Body of pancreas (tissue), 4 donors: ENCODE data around the gene ZBTB20. TPM values are rescaled to one million over a fixed set of nuclear protein-coding genes. Genes with fewer than 3 reads are reported as not detected.

Experiments used
- ATAC-seq: fragments of 150-250 bp; one replicate; pipeline ENCODE4 v1.9.1; 2016
- DNase-seq, 4 donors: peaks; one replicate each; pipeline ENCODE4 v3.0.0-alpha.2; 2019
- H3K27ac ChIP-seq, 4 donors: fragments of 200-600 bp; sonication (generic); 1 replicate in 3 of 4; 2 replicates in 1 of 4; pipeline versions ENCODE4 v1.5.1 to v1.6.1; 2016 to 2019; ENCODE audit warnings: mild to moderate bottlenecking in 1 of 4, mixed read lengths in 1 of 4, moderate library complexity in 1 of 4
- H3K27me3 ChIP-seq, 2 donors: fragments of 200-600 bp; sonication (generic); one replicate each; pipeline ENCODE4 v1.6.0; 2016; ENCODE audit warnings: mild to moderate bottlenecking in 1 of 2
- H3K36me3 ChIP-seq, 2 donors: fragments of 200-600 bp; sonication (generic); replicated peaks in 1 of 2; 2 replicates each; pipeline ENCODE4 v1.5.1; 2016; ENCODE audit warnings: low read depth in 2 of 2; ENCODE audit not compliant: insufficient read depth in 1 of 2
- H3K4me1 ChIP-seq: fragments of 200-600 bp; sonication (generic); one replicate; pipeline ENCODE4 v1.6.0; 2016
- H3K4me3 ChIP-seq, 2 donors: fragments of 200-600 bp; sonication (generic); 1 replicate in 1 of 2; 2 replicates in 1 of 2; pipeline ENCODE4 v1.5.1; 2016 to 2019
- H3K9me3 ChIP-seq, 3 donors: fragments of 200-600 bp; sonication (generic); 1 replicate in 2 of 3; 2 replicates in 1 of 3; pipeline ENCODE4 v1.5.1; 2016
- POLR2A ChIP-seq, 3 donors: fragments of 450-650 bp; IDR thresholded peaks; one replicate each; pipeline ENCODE4 v1.6.1; 2016; ENCODE audit warnings: antibody characterized with exemption in 3 of 3, mild to moderate bottlenecking in 2 of 3
- WGBS, 2 donors: methylation state at CpG; one replicate each; pipeline ENCODE4 v1.1.5; 2017; 5-methylcytosine and 5-hydroxymethylcytosine counted together
- intact Hi-C: fragments of 100-400 bp; cut with DNase I; formaldehyde crosslinking; loops from one replicate; pipeline ENCODE4 v1.15.1; 2023
- total RNA-seq, 2 donors: library from RNA; depleted of rRNA; stranded (reverse); fragments of >200 nt; gene quantifications; one replicate each; pipeline ENCODE4 v1.1.0, GENCODE V29; 2016
- TF ChIP-seq, protein P1 (sequence below), 7 experiments: fragments of 450-650 bp in 4 of 7; fragments of 200-600 bp in 3 of 7; sonication (generic) in 3 of 7; IDR thresholded peaks; one replicate each; pipeline ENCODE4 v1.5.1; 2016 to 2019; ENCODE audit warnings: antibody characterized with exemption in 7 of 7

Gene ZBTB20
- total RNA-seq, 2 donors from 2014 or later: 48.3 to 77.1 TPM

DNA sequence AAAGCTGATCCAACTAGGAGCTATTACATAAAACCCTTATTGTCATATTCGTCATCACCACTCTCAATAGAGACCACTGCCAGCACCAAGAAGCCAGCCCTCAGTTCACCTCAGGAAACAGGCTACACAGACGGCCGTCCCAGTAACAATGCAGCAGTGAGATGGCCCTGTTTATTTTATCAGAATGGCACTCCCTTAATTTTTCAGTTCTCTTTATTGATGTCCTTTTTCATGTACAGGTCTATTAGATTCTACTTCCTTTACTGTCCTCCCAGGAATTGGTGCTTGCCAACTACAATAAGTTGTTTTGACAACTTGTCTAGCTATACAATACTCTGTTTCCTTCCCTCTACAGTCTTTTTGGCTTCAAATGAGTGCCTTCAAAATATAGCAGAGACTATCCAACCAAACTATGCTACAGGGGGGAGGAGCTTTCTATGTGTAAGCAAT is 272.5 kb downstream of the ZBTB20 start:
- Histone ChIP-seq H3K9me3 (no peaks in the 10 kb centered on the region), H3K36me3 (no peaks in the 10 kb centered on the region), H3K4me3 (no peak overlapping the region), H3K27ac (peak overlapping the region in 3 of 4 donors; percentile 32 to 63 (median 42)), H3K4me1 (peaks cover 81% of the 10 kb centered on the region), H3K27me3 (no peaks in the 10 kb centered on the region)
- 15% methylated on average over 3 of the region's 3 CpGs for WGBS, 2 donors
- TF ChIP-seq, protein P1, sequence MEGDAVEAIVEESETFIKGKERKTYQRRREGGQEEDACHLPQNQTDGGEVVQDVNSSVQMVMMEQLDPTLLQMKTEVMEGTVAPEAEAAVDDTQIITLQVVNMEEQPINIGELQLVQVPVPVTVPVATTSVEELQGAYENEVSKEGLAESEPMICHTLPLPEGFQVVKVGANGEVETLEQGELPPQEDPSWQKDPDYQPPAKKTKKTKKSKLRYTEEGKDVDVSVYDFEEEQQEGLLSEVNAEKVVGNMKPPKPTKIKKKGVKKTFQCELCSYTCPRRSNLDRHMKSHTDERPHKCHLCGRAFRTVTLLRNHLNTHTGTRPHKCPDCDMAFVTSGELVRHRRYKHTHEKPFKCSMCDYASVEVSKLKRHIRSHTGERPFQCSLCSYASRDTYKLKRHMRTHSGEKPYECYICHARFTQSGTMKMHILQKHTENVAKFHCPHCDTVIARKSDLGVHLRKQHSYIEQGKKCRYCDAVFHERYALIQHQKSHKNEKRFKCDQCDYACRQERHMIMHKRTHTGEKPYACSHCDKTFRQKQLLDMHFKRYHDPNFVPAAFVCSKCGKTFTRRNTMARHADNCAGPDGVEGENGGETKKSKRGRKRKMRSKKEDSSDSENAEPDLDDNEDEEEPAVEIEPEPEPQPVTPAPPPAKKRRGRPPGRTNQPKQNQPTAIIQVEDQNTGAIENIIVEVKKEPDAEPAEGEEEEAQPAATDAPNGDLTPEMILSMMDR (IDR thresholded peaks at IDR 0.05): no peak
- no peak for TF ChIP-seq POLR2A (IDR thresholded peaks at IDR 0.05)
- DNase-seq: peak in 1 of 4 donors; percentile 29
- intact Hi-C loops: no loop called here
- ATAC-seq: peak; percentile 47

DNA sequence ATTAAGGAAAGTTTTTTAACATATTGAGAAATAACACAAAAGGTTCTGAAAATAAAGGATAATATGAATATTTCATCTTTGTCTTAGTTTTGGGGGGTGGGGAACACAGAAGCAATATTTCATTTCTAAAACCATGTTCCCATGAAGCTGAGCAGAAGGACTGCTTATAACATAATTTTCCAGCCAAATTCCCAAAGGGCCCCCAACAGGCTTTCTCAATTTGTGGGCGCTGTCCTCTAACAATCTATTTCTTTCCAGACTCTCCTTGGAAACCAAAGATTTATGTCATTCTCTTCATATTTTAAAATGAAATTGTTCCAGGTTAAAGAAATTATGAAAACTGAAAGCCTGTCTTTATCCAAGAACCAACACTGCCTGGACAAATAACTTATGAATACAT is 273.5 kb downstream of the ZBTB20 start:
- H3K27ac ChIP-seq: peak overlapping the region in 2 of 4 donors; percentile 32 to 63
- no peak for ATAC-seq

DNA sequence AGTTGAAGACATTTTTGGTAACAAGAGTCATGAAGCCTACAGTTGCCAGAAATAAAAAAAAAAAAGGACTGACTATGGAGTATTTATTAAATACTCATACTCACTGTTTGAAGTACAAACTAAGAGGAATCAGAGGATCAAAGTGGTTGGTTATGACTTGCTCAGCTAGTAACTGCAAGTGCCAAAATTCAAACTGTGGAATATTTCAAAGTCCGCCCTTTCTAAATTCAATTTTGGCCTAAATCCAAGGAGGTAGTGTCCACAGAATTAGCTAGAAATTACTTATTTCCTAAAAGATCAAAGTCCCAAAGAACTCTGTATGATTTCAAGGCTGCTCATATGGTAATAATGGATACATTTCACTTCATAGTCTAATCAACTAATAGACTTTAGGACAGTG is 274.5 kb downstream of the ZBTB20 start:
- 28 to 39% methylated on average over 1 of the region's 1 CpG for WGBS, 2 donors
- ATAC-seq: peak; percentile 19
- H3K9me3 ChIP-seq: no peaks in the 10 kb centered on the region
- H3K4me1 ChIP-seq: peaks cover 74% of the 10 kb centered on the region
- intact Hi-C loops: no loop called here
- no peaks in the 10 kb centered on the region for H3K36me3 ChIP-seq
- peak overlapping the region in 3 of 4 donors; percentile 38 to 63 (median 44) for H3K27ac ChIP-seq
- DNase-seq: no peak
- TF ChIP-seq, protein P1 (IDR thresholded peaks at IDR 0.05): no peak
- TF ChIP-seq POLR2A (IDR thresholded peaks at IDR 0.05): no peak
- no peaks in the 10 kb centered on the region for H3K27me3 ChIP-seq
- no peak overlapping the region for H3K4me3 ChIP-seq

More for the DNA sequence above, 273.5 kb downstream of the ZBTB20 start:
- no peak for DNase-seq
- TF ChIP-seq, protein P1 (IDR thresholded peaks at IDR 0.05): no peak
- TF ChIP-seq POLR2A (IDR thresholded peaks at IDR 0.05): no peak
- peaks cover 81% of the 10 kb centered on the region for H3K4me1 ChIP-seq
- H3K9me3 ChIP-seq: no peaks in the 10 kb centered on the region
- H3K4me3 ChIP-seq: no peak overlapping the region
- WGBS, 2 donors: 92 to 93% methylated on average over 1 of the region's 1 CpG
- H3K36me3 ChIP-seq: no peaks in the 10 kb centered on the region
- no peaks in the 10 kb centered on the region for H3K27me3 ChIP-seq
- intact Hi-C loops: no loop called here

DNA sequence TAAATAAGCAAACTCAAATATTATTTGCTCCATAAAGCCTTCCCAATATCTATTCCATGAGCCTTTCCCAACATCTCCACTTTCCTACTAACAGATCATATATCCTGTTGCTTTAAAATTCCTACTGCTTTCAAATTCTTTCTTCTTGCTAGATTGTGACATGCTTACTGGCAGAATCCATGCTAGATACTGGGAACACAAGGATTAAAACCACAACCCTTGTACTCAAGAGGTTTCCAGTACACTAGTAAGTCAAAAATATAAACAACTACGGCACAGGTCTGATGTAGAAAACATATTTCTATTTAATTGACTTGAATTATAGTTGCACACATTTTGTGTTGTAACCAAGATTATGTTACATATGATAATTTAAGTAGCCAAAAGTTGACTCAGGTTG is 275.0 kb downstream of the ZBTB20 start:
- WGBS, 2 donors: 44 to 56% methylated on average over 1 of the region's 1 CpG
- TF ChIP-seq, protein P1 (IDR thresholded peaks at IDR 0.05): no peak
- no peak for TF ChIP-seq POLR2A (IDR thresholded peaks at IDR 0.05)
- Histone ChIP-seq H3K36me3 (no peaks in the 10 kb centered on the region), H3K4me3 (no peak overlapping the region), H3K9me3 (no peaks in the 10 kb centered on the region), H3K27ac (peak overlapping the region in 3 of 4 donors; percentile 38 to 63 (median 44)), H3K4me1 (peaks cover 76% of the 10 kb centered on the region), H3K27me3 (no peaks in the 10 kb centered on the region)
- intact Hi-C loops: no loop called here
- no peak for ATAC-seq
- DNase-seq: no peak

DNA sequence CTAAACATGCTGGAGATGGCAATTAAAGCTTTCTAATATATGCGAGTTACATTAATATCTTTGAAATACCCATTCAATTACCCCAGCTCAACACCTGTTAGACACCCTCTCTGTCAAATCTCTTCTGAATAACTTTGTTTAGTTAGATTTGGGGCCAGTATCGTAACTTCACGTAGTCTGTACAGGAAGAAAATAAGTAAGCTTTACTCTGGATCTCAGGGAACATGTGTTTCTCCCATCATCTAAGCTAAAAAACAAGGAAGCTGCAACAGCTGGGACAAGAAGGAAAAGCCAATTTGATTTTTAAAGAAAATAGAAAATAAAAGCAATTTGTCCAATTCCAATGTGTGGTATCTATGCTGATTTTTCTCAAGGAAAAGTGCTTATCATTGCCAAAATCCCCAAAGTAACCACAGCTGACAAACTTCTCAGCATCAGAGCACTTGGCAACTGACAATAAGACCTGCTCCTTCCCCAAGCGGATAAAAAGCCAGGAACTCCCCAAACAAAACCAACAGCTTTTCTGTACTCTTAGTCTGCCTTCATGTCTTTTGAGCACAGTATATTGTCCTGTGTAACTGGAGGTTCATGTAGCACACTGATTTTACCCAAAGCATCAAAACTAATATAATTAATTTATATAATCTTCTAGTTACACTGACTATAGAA is 279.1 kb downstream of the ZBTB20 start:
- WGBS, 2 donors: 37 to 43% methylated on average over 4 of the region's 4 CpGs
- Histone ChIP-seq H3K27ac (peak overlapping the region; percentile 69 to 87 (median 76)), H3K27me3 (no peaks in the 10 kb centered on the region), H3K36me3 (no peaks in the 10 kb centered on the region), H3K4me3 (no peak overlapping the region), H3K4me1 (peaks cover 90% of the 10 kb centered on the region), H3K9me3 (no peaks in the 10 kb centered on the region)
- peak; percentile 83 for ATAC-seq
- peak; percentile 63 to 86 (median 66) for DNase-seq
- TF ChIP-seq, protein P1 (IDR thresholded peaks at IDR 0.05): peak in 1 of 7 experiments; percentile 5
- no peak for TF ChIP-seq POLR2A (IDR thresholded peaks at IDR 0.05)
- intact Hi-C loops: no loop called here
